Globus pallidus (tissue), 1 donor: ENCODE measurements around the gene ABCC8.

Source experiments
- DNase-seq: peaks from one replicate; pipeline ENCODE4 v3.0.0-alpha.2; 2015; ENCODE audit warnings: low spot score

Gene ABCC8

DNA sequence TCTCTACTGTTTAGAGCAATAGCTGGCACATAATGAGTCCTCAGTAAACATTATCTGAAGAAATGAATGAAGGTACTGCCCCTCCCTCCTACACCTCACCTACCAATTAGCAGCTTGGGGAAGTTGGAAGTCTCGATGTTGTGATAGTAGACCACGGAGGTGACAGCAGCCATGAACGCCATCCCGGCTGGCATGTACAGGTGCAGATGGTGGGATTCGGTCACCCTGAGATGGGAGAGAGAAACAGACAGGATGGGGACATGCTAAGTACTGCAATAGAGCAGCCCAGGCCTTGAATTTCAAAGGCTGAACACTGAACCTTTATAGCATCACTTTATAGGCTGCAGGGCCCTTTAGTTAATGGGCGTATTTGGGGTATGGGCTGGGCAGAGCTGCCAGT, 6.6 kb downstream of the ABCC8 start:
- no peak for DNase-seq

DNA sequence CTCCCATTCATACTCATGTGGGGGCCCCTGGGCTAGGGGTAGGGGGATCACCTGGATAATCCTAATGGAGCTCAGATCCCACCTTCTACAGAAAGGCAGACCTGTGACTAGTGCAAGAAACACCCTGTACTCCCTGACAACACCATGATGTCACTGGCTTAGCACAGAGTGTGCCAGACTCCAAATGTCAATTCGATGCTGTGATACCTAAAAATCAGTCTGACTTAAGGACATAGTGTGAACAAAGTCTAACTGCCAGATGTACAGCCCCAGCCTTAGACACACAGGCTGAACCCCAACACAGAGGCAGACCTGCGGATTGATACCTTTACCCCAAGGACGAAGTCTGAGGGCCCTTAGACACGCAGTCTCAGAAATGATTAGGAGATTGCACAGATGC, 8.5 kb downstream of the ABCC8 start:
- no peak for DNase-seq

DNA sequence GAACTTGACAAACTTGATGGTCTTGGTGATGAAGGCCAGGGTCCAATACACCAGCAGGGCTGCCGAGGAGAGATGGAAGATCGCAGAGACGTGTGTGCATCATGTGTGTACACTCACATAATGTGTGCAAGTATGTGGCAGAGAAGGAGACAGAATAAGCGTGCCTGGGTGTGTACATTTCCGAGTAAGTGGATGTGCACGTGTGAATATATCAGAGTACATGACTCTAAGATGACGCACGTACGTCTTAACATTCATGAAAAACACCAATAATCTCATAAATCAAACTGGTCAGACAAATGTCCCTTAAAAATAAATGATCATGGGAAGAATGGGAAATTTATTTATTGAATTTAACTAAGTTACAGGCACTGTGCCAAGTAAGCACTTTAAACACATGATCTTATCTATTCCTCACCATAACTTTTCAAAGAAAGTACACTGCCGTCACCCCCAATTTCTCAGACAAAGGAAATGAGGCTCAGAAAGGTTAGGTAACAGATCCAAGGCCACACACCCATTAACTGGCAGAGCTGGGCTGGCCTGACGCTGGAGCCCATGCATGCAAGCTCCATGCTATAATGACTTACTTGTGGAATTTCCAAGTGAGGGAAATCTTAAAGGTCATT, 13.0 kb downstream of the ABCC8 start:
- no peak for DNase-seq

DNA sequence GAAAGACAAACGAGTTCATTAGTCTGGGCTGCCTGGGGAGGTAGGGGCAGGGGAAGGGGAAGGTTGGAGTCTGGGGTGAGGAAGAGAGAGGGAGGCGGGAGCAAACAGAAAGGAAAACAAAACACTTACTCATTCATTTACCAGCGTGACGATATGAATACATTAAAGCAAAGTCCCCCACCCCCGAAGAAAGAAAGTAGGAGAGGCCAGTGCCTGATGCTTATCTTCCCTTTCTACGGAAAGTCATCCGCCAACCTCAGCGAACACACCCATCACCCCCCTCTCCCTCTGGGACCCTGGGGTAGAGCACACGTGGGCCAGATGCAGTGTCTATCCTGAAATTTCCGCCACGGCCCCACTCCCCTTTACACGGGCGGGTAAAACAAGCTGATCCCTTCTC, 13.7 kb downstream of the ABCC8 start:
- DNase-seq = no peak

DNA sequence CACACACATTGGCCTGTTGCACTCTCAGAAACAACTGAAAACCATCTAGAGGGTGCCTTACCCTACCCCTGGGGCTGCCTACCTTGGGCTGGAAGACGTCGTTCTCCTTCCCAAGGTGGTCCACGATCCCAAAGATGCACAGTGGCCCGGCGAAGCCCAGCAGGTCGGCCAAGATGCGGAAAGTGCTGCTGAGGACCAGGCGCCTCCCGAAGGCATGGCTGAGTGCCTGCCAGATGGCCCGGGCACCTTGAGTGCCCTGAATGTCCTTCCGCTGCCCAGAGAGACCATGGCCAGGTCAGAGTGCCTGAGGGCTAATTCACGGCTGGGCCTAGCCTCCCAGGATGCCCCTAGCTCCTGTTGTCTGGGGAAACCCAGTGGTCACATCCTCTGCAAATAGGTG, 16.2 kb downstream of the ABCC8 start:
- no peak for DNase-seq

DNA sequence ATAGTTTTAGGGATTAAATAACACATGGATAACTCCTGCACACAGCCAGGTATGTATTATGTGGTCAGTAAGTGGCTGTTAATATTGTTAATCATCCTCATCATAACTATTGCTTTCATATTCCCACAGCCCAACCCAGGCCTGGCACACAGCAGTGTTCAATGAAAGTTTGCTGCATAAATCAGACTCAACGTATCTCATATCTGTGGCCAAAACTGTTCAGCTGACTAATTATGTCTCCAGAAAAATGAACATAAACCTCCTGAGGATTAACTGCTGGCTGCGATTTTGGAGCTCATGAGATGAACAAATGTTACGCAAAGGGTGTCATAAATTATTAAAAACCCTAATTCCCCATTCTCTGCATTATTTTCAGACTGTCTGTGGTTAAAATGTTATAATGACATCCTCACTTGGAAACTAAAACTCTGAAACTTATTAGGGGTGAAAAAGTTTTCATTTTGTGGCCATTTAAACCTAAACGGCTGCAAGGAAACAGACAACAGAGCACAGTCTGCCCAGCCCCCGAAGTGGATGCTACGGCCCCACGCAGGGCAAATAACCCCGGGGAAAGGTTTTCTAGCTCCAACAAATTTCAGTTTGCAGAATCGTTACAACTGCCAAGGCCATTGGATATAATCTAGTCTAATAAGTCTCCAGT, 17.3 kb downstream of the ABCC8 start:
- no peak for DNase-seq

DNA sequence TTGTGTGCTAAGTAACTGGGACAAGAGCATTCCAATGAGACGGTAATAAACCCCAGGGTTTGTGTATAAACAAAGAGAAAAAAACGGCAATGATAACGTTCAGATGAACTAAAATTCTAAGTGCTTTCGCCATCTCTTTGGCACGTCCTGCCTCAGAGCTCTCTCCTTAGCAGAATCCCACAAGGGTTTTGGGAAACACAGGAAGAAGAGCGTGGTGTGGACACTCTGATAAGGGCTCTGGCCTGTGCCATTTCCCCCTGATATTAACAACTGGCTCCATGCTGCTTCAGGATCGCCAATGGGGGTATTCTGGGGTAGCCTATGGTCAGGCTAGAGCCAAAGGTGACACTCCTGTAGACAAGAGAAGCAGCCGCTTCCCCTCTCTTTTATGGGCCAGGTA, 18.4 kb downstream of the ABCC8 start:
- DNase-seq = no peak

DNA sequence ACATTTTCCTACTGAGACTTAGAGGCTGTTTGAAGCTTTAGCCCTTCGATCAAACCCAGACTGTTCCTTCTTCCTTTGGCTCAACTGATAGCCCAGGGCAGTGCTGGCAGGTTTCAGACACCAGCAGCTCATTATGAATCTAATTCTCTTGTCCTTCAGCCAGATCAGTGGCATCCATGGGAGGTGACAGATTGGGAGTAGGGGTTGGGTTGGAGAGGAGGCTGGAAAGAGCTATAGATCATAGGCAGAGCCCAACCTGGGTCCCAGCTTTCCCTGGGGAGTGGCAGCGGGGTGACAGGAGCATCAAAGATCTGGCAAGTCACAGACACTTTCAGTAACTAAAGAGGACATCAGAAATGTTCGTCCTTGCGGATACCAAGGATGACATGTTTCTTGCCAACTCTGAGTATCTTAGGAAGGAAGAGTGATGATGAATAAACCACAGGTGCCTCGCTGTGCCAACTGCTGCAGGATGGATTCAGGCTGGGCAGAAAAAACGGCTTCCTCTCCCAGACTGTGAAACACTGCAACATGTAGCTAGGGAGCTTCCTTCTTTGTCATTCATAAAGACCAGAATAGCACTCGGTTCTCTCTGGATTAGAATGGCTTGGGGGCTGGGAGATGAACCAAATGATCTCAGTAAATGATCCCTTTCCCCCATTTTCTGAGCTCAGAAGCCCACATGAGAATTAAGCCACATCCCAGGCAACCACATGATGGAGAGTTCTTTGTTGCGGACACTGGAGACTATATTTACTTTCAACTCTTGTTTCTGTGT, 19.1 kb downstream of the ABCC8 start:
- no peak for DNase-seq

DNA sequence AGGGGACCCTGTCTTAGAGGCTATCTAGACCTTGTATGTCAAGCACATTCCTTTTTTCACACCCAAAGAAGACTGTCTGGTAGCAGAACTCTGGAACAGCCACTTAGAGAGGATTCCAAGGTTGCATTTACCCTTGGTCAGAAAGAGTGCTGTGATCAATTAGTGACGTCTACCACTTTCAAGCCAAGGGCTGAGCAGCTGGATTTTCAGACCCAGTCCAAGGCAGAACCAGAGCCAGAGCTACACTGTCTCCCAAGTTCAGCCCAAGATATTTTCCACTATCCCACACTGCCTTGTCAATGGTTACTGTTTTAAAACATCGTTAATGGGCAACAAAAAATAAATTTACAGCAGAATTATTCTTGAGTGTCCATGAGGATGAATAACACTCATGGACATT, 24.0 kb downstream of the ABCC8 start:
- no peak for DNase-seq

DNA sequence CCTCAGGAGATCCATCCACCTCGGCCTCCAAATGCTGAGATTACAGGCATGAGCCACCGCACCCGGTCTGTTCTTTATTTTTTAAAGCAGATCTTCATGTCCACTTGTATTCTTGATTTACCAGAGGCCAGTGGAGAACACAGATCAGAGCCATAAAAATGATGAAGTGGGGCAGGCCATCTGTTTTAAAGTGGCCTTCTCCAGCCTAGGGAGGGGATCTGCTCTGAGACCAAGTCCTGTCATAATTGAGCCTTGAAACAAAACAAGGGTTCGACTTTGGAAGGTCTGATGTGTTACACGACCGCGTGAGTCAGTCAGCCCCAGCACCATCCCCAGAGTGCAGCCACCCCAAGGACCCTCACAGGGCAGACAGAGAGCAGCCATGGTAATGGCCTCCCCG, 27.5 kb downstream of the ABCC8 start:
- no peak for DNase-seq

DNA sequence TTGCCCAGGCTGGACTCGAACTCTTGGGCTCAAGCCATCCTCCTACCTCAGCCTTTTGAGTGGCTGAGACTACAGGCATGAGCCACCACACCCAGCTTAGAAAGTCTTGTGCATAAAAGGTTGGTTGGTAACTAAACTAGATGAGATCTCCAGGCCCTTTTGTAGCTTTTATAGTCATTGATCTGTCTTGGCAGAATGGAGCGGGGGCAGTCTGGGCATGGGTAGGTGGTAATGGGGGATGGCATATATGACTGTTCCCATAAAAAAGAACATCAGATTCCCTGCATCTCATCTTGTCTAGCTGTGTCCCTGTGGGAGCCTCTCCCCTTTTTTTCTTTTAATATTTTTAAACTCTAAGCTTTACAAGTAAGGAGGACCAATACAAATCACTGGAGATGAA, 30.2 kb downstream of the ABCC8 start:
- DNase-seq = no peak

DNA sequence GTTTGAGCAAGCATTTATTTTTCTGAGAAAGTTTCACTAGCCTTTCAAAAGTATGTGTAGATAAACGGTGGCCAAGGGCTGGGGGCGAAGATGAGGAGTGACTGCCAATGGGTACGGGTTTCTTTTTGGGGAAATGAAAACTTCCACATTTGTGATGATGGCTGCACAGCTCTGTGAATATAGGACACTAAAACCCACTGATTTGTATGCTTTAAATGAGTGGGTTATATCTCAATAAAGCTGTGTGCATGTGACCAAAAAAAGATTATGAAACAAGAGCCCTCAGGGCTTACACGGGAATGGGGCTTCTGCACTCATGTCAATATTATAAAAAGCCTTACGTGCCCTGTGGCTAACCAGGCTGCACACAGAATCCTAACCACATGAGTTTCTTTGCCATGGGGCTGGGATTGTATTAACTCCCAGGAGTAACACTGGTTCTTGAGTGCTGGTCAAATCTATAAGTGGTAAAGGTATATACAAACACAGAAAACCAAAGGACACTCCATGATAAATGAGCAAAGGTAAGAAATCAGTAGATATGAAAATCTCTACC, 31.3 kb downstream of the ABCC8 start:
- no peak for DNase-seq

DNA sequence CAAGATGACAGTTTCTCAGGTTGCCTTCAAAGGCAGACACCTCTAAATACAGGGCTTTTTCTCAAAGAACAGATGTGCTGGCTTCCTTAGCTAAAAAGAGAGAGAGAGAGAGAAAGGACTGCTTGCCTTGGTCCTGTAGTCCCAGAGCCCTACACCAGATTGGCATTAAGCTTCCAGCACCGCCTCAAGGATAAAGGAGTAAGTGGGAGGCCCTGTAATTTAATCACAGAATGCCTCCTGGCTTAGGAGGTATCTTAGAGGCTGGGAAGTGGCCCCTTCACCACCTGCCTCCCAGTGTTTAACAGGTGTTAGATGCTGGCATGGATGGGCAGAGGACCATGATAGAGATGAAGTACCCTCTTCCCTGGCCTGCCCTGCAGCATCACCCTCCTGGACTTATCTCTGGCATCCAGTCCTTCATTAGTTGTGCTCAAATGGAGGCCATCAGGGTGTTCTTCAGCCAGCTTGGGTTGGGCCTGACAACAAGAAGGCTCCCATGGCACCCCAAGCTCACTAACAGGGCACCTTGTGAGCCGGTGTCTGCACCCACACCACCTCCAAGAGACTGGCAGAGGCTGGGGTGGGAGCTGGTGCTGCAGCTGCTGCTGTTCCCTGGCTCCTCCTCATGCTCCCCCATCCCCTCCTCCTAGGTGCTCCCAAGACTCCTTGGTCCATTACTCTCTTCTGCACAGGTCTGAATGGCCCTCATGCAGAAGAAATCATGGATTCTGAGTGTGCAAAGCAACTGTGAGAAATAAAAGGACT, 32.5 kb downstream of the ABCC8 start:
- DNase-seq = no peak

DNA sequence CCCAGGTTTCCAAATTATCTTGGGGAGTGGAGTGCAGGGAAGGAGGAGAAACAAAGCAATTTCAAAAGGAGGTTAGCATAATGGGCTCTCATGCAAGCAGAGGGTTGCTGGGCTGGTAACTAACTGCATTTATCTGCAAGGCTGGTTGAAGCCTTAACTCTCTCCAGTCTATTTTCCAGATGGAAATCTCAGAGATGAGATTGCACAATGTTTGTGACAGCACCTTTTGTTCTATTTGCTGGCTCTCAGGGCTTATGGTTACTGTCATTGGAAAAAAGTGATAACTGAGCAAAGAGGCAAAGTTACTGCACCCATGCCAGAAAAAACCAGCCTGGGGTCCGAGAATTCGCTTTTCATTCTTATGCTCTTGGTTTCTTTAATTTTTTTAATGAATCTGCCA, 33.2 kb downstream of the ABCC8 start:
- DNase-seq = no peak

DNA sequence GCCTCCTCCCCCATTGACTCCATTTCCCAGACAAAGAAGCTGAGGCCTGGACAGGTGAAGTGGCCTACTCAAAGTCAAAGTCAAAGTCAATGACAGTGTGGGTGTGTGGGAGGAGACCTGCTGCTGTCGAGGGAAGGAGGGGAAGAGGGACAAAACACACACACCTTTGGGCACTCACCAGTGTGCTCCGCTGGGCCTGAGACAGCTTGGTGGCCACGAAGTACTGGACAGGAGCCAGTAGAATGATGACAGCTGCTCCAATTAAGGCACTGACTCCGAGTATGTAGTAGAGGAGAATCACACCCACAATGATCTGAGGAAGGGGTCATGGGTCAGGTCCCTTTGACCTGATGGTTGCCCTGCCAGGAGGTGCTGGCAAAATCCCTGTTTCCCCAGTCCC, 33.6 kb downstream of the ABCC8 start:
- DNase-seq = no peak

DNA sequence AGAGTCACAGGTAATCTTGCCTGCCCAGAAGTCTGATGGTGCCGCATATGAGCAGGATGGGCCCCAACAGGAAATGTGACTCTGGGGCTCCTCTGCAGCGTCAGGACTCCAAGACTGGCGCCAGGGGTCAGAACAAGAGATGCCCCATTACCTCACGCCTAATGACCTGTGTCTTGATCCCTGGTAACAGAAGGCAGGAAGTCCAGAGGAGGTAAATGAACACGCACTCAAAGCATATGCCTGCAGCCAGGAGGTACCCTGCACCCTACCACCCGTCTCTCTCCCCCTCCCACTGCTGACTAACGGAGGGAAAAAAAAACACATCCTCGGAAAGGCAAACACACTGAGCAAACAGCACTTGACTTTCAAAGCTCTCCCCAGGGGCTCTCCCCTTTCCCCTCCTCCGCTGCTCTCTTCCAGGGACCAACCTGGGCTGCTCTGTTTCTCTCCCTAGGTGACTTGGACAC, 37.3 kb downstream of the ABCC8 start:
- DNase-seq = no peak

DNA sequence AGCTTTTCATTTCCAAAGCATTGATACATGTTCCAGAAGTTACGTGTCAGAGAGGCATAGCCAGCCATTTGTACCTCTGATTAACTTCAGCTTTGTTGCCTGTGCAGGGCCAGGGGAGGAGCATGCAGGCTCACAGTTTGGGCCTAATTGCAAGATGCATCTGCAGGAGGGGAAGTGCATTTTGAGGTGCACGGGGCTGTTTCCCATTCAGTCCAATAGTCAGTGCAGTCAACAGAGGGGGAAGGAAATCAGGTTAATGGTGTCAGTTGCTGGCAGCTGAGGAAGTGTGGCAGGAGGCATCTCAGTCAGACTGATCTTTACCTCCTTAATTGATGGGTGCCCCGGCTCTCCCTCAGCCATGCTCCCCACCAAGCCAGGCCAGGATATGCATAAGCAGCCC, 39.3 kb downstream of the ABCC8 start:
- DNase-seq = no peak

DNA sequence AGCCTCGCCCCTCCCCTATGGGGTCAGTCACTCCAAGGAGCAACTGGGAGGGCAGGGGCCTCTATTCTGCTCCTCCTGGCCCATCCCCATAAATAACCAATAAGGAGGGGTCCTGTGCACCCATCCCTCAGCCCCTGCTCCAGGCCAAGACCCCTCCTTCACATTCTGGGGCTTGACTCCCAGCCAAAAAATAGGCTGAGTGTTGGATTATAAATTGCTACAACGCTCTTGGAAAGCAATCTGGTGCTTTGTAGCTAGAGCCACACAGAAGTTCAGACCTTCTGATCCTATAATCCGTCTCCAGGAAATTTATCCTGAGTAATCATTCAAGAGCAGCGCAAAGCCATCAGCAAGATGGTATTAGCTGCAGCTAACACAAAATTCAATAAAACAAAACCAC, 42.5 kb downstream of the ABCC8 start:
- DNase-seq = no peak

DNA sequence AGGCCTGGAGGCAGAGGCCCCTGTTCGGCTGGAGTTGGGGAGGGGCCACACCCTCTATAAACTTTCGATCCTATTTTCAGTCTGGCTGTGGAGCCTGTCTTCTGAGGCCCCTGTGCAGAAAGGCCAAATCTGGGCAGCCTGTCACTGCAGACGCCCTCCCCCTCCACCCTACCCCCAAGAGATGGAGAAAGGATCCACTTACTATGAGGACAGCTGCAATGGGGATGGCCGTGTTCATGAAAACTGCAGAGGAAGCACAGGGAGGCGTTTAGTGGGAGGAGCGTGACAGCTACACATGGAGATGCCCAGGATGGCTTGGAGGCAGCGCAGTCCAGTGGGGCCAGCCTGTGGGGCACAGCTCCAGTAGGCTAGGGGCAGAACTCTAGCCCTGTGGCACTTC, 44.6 kb downstream of the ABCC8 start:
- no peak for DNase-seq

DNA sequence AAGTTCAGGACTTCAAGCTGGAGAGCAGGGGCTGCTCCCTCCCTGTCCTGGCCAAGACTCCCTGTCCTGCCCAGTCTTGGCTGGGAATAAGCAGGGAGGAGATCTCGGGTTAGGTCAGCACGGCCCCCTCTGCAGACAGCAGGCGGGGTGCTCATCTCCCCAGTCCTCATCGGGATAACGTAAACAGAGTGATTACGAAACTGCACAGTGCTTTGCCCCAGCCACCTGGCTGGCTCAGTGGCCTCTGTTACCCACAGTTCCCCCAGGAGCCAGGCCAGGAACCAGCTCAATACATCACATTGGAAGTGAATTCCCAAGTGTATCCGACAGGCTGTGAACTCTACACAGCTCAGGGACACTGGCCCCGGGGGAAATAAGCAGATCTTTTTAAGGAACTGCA, 45.5 kb downstream of the ABCC8 start:
- no peak for DNase-seq

DNA sequence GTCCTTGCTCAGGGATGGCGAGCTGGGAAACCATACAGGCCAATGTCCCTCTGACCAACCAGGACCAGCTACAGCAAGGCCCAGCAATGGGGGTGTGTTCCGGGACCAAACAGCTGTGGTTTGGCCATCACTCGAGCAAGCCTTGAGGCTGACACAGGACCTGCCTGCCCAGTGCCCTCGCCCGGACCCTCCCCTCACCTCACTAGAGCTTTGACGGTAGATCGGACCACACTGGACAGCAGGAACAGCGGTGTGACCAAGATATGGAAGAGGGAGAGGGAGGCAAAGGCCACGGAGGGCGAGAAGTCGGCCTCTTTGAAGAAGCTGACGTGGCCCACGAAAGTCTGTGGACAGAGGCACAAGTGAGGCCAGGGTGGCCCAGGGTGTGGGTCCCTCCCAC, 46.0 kb downstream of the ABCC8 start:
- DNase-seq = no peak

DNA sequence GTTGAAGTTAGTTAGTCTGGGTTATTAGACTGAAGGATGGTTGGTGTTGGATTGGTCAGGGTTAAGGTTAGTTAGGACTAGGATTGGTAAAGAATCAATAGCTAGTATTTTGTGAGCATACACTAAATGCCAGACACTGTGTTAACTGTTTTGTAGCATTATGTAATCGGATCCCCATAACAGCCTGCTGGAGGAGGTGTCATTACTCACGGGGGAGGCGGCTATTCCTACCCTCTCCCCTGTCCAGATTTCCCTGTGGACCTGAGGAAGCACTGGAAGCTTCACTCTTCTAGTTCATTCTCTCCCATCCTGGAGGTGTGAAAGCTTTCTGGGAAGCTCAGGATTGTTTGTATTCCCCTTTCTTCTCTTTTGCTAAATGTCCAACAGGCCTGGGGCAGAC, 47.7 kb downstream of the ABCC8 start:
- DNase-seq = no peak
